Endothelial cell (in vitro differentiated cells): ENCODE data around the gene MBOAT1. TPM values are rescaled to one million over a fixed set of nuclear protein-coding genes. Genes with fewer than 3 reads are reported as not detected.

ENCODE experiments used
- DNase-seq: peaks from one replicate; pipeline ENCODE4 v3.0.0; 2021; ENCODE audit warnings: low spot score
- H3K27ac Mint-ChIP-seq: one replicate; pipeline ENCODE4 v1.8.0; 2021; ENCODE audit warnings: mixed read lengths, inconsistent platforms; ENCODE audit not compliant: unreplicated experiment
- H3K27me3 Mint-ChIP-seq: one replicate; pipeline ENCODE4 v1.8.0; 2021; ENCODE audit warnings: mild to moderate bottlenecking, moderate library complexity, mixed read lengths, inconsistent platforms; ENCODE audit not compliant: unreplicated experiment
- H3K36me3 Mint-ChIP-seq: one replicate; pipeline ENCODE4 v1.8.0; 2021; ENCODE audit warnings: mild to moderate bottlenecking, low read depth, mixed read lengths, inconsistent platforms; ENCODE audit not compliant: unreplicated experiment
- H3K4me1 Mint-ChIP-seq: one replicate; pipeline ENCODE4 v1.8.0; 2021; ENCODE audit warnings: mild to moderate bottlenecking, mixed read lengths, inconsistent platforms; ENCODE audit not compliant: unreplicated experiment
- H3K4me3 Mint-ChIP-seq: one replicate; pipeline ENCODE4 v1.8.0; 2021; ENCODE audit warnings: mild to moderate bottlenecking, mixed read lengths, inconsistent platforms; ENCODE audit not compliant: unreplicated experiment
- H3K9me3 Mint-ChIP-seq: one replicate; pipeline ENCODE4 v1.8.0; 2021; ENCODE audit warnings: mixed read lengths, inconsistent platforms; ENCODE audit not compliant: unreplicated experiment
- total RNA-seq: library from RNA; stranded (reverse); fragmentation: NEBNext Ultra II Directional; extraction: Animal tissue kit (Norgen Biotek cat#: 25700); gene quantifications from one replicate; pipeline ENCODE4 v1.2.1, GENCODE V29; 2021; ENCODE audit not compliant: unreplicated experiment
- TF ChIP-seq, protein P1 (sequence below): fragments of 200-600 bp; sonication (generic); IDR thresholded peaks from one replicate; pipeline ENCODE4 v1.5.0; 2021; ENCODE audit warnings: antibody characterized with exemption; ENCODE audit not compliant: unreplicated experiment

MBOAT1 gene
- total RNA-seq, 1 donor from 2014 or later = 10.7 TPM

DNA sequence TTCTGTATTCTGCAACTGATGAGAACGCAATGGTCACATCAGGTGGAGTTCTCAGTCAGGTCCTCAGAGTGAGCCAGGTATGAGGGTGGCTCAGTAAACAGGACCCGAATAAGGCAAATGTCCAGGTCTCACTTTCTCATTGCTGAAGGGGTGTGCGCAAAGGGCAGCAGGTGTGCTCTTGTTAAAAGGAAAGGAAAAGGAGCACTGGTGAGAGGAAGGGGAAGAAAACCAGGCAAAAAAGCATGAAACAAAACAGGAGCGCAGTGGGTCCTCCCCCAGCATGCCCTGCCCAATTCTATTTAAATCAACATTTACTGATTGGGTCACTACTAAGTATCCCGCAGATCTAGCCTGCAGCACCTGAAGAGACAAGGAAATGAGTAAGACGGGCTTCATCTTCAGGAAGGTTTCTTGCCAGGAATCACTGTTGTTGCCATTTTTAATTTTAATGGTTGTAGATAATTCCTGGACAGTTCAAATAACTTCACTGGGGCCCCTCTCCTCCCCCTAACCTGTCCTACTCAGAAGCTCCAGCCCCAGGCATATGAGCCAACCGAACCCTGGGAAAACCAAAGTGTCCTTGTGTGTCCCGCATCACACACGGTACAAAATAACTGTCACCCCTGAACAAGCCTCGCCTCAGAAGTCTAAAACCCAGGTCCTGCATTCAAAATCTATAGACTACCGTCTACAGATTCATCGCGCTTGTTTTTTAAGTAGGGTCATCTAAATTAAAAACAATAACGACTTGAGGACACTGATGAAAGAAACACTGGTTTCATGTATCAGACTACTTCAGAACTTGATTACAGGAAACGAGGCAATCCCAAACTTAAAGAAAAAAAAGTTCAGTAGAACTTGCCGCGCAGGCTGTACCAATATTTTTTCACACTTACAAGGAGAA is 980 bp downstream of the MBOAT1 start:
- no peak for DNase-seq
- H3K9me3 Mint-ChIP-seq = no peaks in the 10 kb centered on the region
- H3K27ac Mint-ChIP-seq = peak overlapping the region; percentile 27
- peaks cover 11% of the 10 kb centered on the region for H3K27me3 Mint-ChIP-seq
- H3K4me3 Mint-ChIP-seq = peak overlapping the region; percentile 96
- TF ChIP-seq, protein P1, sequence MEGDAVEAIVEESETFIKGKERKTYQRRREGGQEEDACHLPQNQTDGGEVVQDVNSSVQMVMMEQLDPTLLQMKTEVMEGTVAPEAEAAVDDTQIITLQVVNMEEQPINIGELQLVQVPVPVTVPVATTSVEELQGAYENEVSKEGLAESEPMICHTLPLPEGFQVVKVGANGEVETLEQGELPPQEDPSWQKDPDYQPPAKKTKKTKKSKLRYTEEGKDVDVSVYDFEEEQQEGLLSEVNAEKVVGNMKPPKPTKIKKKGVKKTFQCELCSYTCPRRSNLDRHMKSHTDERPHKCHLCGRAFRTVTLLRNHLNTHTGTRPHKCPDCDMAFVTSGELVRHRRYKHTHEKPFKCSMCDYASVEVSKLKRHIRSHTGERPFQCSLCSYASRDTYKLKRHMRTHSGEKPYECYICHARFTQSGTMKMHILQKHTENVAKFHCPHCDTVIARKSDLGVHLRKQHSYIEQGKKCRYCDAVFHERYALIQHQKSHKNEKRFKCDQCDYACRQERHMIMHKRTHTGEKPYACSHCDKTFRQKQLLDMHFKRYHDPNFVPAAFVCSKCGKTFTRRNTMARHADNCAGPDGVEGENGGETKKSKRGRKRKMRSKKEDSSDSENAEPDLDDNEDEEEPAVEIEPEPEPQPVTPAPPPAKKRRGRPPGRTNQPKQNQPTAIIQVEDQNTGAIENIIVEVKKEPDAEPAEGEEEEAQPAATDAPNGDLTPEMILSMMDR = no peak
- peaks cover 26% of the 10 kb centered on the region for H3K4me1 Mint-ChIP-seq
- peaks cover 6% of the 10 kb centered on the region for H3K36me3 Mint-ChIP-seq

DNA sequence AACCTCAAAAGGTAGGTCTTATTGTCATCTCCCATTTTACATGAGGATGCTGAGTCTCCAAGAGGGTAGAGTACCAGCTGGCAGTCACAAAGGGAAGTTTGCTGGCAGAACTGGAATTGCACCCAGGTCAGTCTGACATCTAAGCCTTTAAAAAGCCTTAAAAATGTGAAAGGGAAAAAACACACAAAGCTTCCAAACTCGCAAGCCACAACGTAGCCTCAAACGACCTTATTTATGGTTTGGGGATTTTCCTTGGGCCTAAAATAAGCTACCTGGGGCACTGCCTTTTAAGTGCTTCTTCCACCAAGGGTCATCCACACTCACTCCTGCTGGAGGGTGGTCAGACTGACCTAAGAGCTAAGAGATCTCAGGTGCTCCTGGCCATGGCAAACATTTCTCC is 2.1 kb downstream of the MBOAT1 start:
- DNase-seq = no peak
- Mint-ChIP-seq H3K36me3 (peaks cover 6% of the 10 kb centered on the region), H3K27me3 (peaks cover 11% of the 10 kb centered on the region), H3K4me3 (no peak overlapping the region), H3K27ac (no peak overlapping the region), H3K9me3 (no peaks in the 10 kb centered on the region), H3K4me1 (peaks cover 33% of the 10 kb centered on the region)
- TF ChIP-seq, protein P1 = no peak

DNA sequence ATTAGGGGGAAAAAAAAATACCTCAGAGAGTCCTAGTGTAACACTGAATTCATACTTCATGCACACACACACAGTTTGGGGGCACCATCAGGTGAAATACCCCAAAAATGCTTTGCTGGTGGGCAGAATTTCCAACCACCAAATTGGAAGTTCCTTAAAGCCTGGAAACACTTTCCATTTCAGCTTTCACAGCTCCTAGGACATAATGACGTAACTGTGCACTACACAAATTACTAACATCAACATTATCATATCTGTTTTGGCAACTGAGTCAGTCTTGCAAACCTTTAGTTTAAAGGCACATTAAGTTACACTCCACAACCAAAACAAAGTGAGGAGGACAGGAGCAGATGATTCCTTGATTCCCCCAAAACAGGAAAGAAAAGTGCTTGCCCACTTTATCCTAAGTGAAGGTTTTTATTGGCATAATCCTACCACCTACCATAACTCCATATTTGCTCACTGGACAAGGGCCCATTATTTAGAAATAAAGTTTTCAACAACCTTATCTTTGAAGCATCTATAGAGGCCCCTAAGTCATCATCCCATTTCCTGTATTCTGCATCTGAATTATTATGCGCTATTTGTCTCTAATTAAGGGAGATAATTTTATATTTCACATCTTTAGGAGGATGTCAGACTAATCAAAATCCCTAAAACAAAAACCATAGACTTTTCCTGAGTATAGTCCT is 3.4 kb downstream of the MBOAT1 start:
- Mint-ChIP-seq H3K27ac (no peak overlapping the region), H3K4me1 (peaks cover 44% of the 10 kb centered on the region), H3K27me3 (peaks cover 12% of the 10 kb centered on the region), H3K4me3 (no peak overlapping the region), H3K36me3 (peaks cover 6% of the 10 kb centered on the region), H3K9me3 (no peaks in the 10 kb centered on the region)
- TF ChIP-seq, protein P1 = no peak
- no peak for DNase-seq

DNA sequence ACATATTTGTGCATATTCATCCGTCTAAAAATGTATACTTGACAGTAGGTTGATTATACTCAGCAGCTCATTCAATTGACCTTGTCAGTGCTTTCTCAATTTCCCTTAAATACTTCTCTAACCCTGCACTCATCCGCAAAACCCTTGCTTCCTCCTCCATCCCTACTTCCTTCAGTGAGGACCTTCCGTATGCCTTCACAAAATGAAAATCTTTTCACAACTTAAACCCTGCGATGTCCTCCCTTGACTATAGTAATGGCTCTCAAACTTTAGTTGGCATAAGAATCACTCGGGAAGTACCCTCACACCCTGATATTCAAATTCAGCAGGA is 5.2 kb downstream of the MBOAT1 start:
- peaks cover 3% of the 10 kb centered on the region for H3K36me3 Mint-ChIP-seq
- no peak overlapping the region for H3K4me3 Mint-ChIP-seq
- TF ChIP-seq, protein P1 = no peak
- H3K9me3 Mint-ChIP-seq = no peaks in the 10 kb centered on the region
- H3K4me1 Mint-ChIP-seq = peaks cover 41% of the 10 kb centered on the region
- no peak overlapping the region for H3K27ac Mint-ChIP-seq
- peaks cover 8% of the 10 kb centered on the region for H3K27me3 Mint-ChIP-seq
- DNase-seq = no peak

DNA sequence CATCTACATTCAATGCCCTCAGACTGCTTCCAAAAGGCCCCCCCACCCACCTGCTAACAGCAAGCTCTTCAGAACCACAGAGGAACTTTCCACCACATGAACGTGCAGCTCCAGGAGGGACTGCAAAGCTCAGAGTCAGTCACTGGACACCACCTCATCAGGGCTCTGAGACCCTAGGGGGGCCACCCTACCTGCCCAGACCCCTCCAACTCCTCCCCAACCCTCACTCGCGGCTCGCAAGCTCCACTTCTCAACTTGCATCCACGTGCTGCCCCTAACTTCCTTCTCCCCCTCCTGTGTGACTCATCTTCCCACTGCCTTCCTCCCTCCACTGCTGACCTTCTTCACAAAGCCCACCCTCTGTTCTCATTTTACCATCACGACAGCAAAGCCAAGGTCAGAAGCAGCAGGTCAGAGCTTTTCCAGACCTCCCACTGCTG is 6.5 kb downstream of the MBOAT1 start:
- Mint-ChIP-seq H3K4me3 (no peak overlapping the region), H3K4me1 (peaks cover 36% of the 10 kb centered on the region), H3K27me3 (peaks cover 6% of the 10 kb centered on the region), H3K27ac (no peak overlapping the region), H3K9me3 (no peaks in the 10 kb centered on the region), H3K36me3 (peaks cover 3% of the 10 kb centered on the region)
- DNase-seq = no peak
- TF ChIP-seq, protein P1 = no peak
